PC-9 (cell line): ENCODE data around the gene PTPRT. TPM values are rescaled to one million over a fixed set of nuclear protein-coding genes. Genes with fewer than 3 reads are reported as not detected.

Source experiments
- BruUV-seq: library from RNA; stranded (reverse); fragments of 400-500 nt; replicated peaks from 2 replicates; lab custom pipeline; 2021; lab: Mats Ljungman, UMichigan
- CTCF ChIA-PET: fragments of 300-600 bp; sonication (Branson Sonifier 250); formaldehyde crosslinking; loops from one replicate; lab custom pipeline; 2022; ENCODE audit warnings: antibody characterized with exemption; lab: Charles Lee
- POLR2A ChIA-PET: fragments of 300-600 bp; sonication (Branson Sonifier 250); formaldehyde crosslinking; loops from one replicate; lab custom pipeline; 2022; ENCODE audit warnings: antibody characterized with exemption; ENCODE audit not compliant: unreplicated experiment; lab: Charles Lee
- DNase-seq, 2 experiments: peaks; one replicate each; pipeline versions ENCODE4 v3.0.0 to v3.0.0-alpha.2; 2015 to 2022; ENCODE audit warnings: mixed read lengths in 1 of 2
- H2AFZ ChIP-seq: fragments of 200-600 bp; sonication (generic); 2 replicates; pipeline ENCODE4 v1.8.1; 2017; ENCODE audit warnings: antibody characterized with exemption
- H3F3A ChIP-seq: fragments of 200-600 bp; sonication (generic); 2 replicates; pipeline ENCODE4 v1.8.1; 2017; ENCODE audit warnings: antibody characterized with exemption, mild to moderate bottlenecking, low read depth; ENCODE audit not compliant: insufficient read depth
- H3K27ac ChIP-seq: fragments of 200-600 bp; sonication (generic); 2 replicates; pipeline ENCODE4 v1.6.1; 2016; ENCODE audit warnings: mixed run types
- H3K27me3 ChIP-seq: fragments of 200-600 bp; sonication (generic); 2 replicates; pipeline ENCODE4 v1.6.1; 2016; ENCODE audit warnings: low read depth, mixed run types; ENCODE audit not compliant: insufficient read depth
- H3K36me3 ChIP-seq: fragments of 200-600 bp; sonication (generic); 2 replicates; pipeline ENCODE4 v1.6.1; 2016; ENCODE audit warnings: low read depth, mixed run types
- H3K4me1 ChIP-seq: fragments of 200-600 bp; sonication (generic); replicated peaks from 2 replicates; pipeline ENCODE4 v1.6.1; 2016; ENCODE audit warnings: mixed run types; ENCODE audit not compliant: insufficient read depth
- H3K4me2 ChIP-seq: fragments of 200-600 bp; sonication (generic); 2 replicates; pipeline ENCODE4 v1.6.1; 2017; ENCODE audit warnings: mixed run types
- H3K4me3 ChIP-seq: fragments of 200-600 bp; sonication (generic); 2 replicates; pipeline ENCODE4 v1.6.1; 2016; ENCODE audit warnings: mixed run types
- H3K79me2 ChIP-seq: fragments of 200-600 bp; sonication (generic); 2 replicates; pipeline ENCODE4 v1.6.1; 2017; ENCODE audit warnings: low read depth, mixed run types
- H3K9me2 ChIP-seq: fragments of 200-600 bp; sonication (generic); 2 replicates; pipeline ENCODE4 v1.8.1; 2017; ENCODE audit warnings: mild to moderate bottlenecking; ENCODE audit not compliant: insufficient read depth
- H3K9me3 ChIP-seq: fragments of 200-600 bp; sonication (generic); 2 replicates; pipeline ENCODE4 v1.8.1; 2016; ENCODE audit warnings: low read depth; ENCODE audit not compliant: insufficient read depth
- H4K20me1 ChIP-seq: fragments of 200-600 bp; sonication (generic); 2 replicates; pipeline ENCODE4 v1.8.1; 2017; ENCODE audit not compliant: insufficient read depth
- EZH2 ChIP-seq: fragments of 200-600 bp; sonication (generic); IDR thresholded peaks from 2 replicates; pipeline ENCODE4 v1.8.0; 2017; ENCODE audit warnings: antibody characterized with exemption, low read depth
- intact Hi-C: fragments of 100-400 bp; cut with micrococcal nuclease; formaldehyde crosslinking; loops from one replicate; pipeline ENCODE4 v1.10.0; 2022; ENCODE audit not compliant: unreplicated experiment
- total RNA-seq: library from RNA; stranded (reverse); gene quantifications from 2 replicates; pipeline ENCODE4 v1.2.3, GENCODE V29; 2021
- TF ChIP-seq, protein P1 (sequence below): fragments of 200-600 bp; sonication (generic); conservative IDR thresholded peaks from 2 replicates; pipeline ENCODE4 v1.6.1; 2017; ENCODE audit warnings: mixed run types, antibody characterized with exemption, mild to moderate bottlenecking, moderate library complexity

The PTPRT gene
- total RNA-seq, 1 experiment from 2014 or later: not detected

DNA sequence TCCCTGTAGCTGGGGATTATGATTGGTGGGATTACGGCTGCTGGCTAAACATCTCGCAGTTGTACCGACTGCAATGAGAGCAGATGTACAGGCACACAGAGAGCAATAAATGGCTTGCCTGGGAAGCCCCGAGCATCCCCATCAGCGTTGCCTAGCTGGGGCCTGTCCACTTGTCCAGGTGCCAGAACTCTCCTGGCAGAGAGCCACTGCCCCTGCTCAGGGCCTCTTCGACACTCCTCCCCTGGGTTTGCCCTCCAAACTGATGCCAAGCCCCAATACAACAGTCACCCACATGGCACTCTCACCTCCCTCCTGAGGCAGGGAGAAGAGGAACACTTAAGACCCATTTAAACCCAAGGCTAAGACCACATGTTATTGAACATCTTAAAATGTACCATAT is 715.1 kb downstream of the PTPRT start:
- H3K27me3 ChIP-seq: peaks cover 70% of the 10 kb centered on the region
- no peaks in the 10 kb centered on the region for H3K36me3 ChIP-seq
- no peak overlapping the region for H3K4me2 ChIP-seq
- intact Hi-C loops: no loop called here
- no peaks in the 10 kb centered on the region for H3K79me2 ChIP-seq
- ChIA-PET CTCF (no interaction called here), POLR2A (no interaction called here)
- no peak overlapping the region for H3K4me3 ChIP-seq
- H4K20me1 ChIP-seq: no peaks in the 10 kb centered on the region
- H3K4me1 ChIP-seq: no peaks in the 10 kb centered on the region
- H3F3A ChIP-seq: no peaks in the 10 kb centered on the region
- H2AFZ ChIP-seq: no peak overlapping the region
- DNase-seq: no peak
- H3K9me3 ChIP-seq: no peaks in the 10 kb centered on the region
- TF ChIP-seq, protein P1, sequence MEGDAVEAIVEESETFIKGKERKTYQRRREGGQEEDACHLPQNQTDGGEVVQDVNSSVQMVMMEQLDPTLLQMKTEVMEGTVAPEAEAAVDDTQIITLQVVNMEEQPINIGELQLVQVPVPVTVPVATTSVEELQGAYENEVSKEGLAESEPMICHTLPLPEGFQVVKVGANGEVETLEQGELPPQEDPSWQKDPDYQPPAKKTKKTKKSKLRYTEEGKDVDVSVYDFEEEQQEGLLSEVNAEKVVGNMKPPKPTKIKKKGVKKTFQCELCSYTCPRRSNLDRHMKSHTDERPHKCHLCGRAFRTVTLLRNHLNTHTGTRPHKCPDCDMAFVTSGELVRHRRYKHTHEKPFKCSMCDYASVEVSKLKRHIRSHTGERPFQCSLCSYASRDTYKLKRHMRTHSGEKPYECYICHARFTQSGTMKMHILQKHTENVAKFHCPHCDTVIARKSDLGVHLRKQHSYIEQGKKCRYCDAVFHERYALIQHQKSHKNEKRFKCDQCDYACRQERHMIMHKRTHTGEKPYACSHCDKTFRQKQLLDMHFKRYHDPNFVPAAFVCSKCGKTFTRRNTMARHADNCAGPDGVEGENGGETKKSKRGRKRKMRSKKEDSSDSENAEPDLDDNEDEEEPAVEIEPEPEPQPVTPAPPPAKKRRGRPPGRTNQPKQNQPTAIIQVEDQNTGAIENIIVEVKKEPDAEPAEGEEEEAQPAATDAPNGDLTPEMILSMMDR: no peak
- no peak for TF ChIP-seq EZH2
- BruUV-seq: no TSS peak
- no peaks in the 10 kb centered on the region for H3K9me2 ChIP-seq
- no peak overlapping the region for H3K27ac ChIP-seq

GRCh38 chr20:42472198-42472597 is 717.5 kb downstream of the PTPRT start:
- DNase-seq: no peak
- POLR2A ChIA-PET: no interaction called here
- CTCF ChIA-PET: no interaction called here
- Histone ChIP-seq H3K4me3 (no peak overlapping the region), H3K4me1 (no peaks in the 10 kb centered on the region), H3K9me2 (no peaks in the 10 kb centered on the region), H3K27me3 (peaks cover 74% of the 10 kb centered on the region), H3K79me2 (no peaks in the 10 kb centered on the region), H4K20me1 (no peaks in the 10 kb centered on the region), H3K4me2 (no peak overlapping the region), H3K27ac (no peak overlapping the region), H2AFZ (no peak overlapping the region), H3K9me3 (no peaks in the 10 kb centered on the region), H3K36me3 (no peaks in the 10 kb centered on the region), H3F3A (no peaks in the 10 kb centered on the region)
- intact Hi-C loops: no loop called here
- TF ChIP-seq EZH2: no peak
- TF ChIP-seq, protein P1: no peak
- BruUV-seq: no TSS peak

- CTCF ChIA-PET: no interaction called here
- Histone ChIP-seq H4K20me1 (no peaks in the 10 kb centered on the region; the same call in 1 of the 2 replicates), H3K4me3 (no peak overlapping the region), H2AFZ (no peak overlapping the region), H3K4me1 (no peaks in the 10 kb centered on the region), H3K27me3 (no peaks in the 10 kb centered on the region), H3K4me2 (no peak overlapping the region), H3K36me3 (no peaks in the 10 kb centered on the region), H3K9me2 (no peaks in the 10 kb centered on the region), H3F3A (no peaks in the 10 kb centered on the region), H3K9me3 (no peaks in the 10 kb centered on the region), H3K79me2 (no peaks in the 10 kb centered on the region), H3K27ac (no peak overlapping the region)
- intact Hi-C loops: no loop called here
- no TSS peak for BruUV-seq
- POLR2A ChIA-PET: no interaction called here
- no peak for DNase-seq
- TF ChIP-seq EZH2: no peak
- TF ChIP-seq, protein P1: no peak
Measured at GRCh38 chr20:42461965-42462593, 727.6 kb downstream of the PTPRT start.
